Common myeloid progenitor, CD34-positive (primary cell): ENCODE results near the gene TCEANC.
A peak's percentile ranks its signal among the peaks of the same experiment; 100 is the strongest.
"Not testable (repeated sequence)": the region's sequence is repeated elsewhere in the genome, so short reads cannot be mapped to it uniquely, and the experiment has no call there.

Experiments used
- CTCF ChIA-PET: fragments of 350-600 bp; sonication (Branson Sonifier 250); formaldehyde crosslinking; loops from one replicate; lab custom pipeline; 2021; ENCODE audit warnings: antibody characterized with exemption; lab: Charles Lee
- POLR2A ChIA-PET: fragments of 350-600 bp; sonication (Branson Sonifier 250); formaldehyde crosslinking; loops from one replicate; lab custom pipeline; 2021; ENCODE audit warnings: antibody characterized with exemption; lab: Charles Lee
- DNase-seq, 3 donors: peaks; one replicate each; pipeline versions ENCODE4 v3.0.0 to v3.0.0-alpha.2; 2013
- H3K27ac ChIP-seq, 2 experiments: 1 replicate in 1 of 2; 2 replicates in 1 of 2; pipeline ENCODE4 v1.7.0; 2013; ENCODE audit warnings: inconsistent platforms in 2 of 2, low read length in 2 of 2, mild to moderate bottlenecking in 2 of 2, low read depth in 1 of 2, moderate library complexity in 1 of 2; ENCODE audit not compliant: severe bottlenecking in 2 of 2, insufficient read depth in 1 of 2, poor library complexity in 1 of 2
- H3K27me3 ChIP-seq, 5 experiments: replicated peaks in 2 of 5; 1 replicate in 3 of 5; 2 replicates in 2 of 5; pipeline versions ENCODE4 v1.6.1 to v1.7.0; 2013; ENCODE audit warnings: low read length in 4 of 5, mild to moderate bottlenecking in 2 of 5, moderate library complexity in 2 of 5, inconsistent platforms in 1 of 5; ENCODE audit not compliant: insufficient read depth in 5 of 5, control insufficient read depth in 4 of 5
- H3K36me3 ChIP-seq, 4 experiments: 1 replicate in 2 of 4; 2 replicates in 2 of 4; pipeline versions ENCODE4 v1.6.1 to v1.7.0; 2013; ENCODE audit warnings: low read length in 3 of 4, control low read depth in 1 of 4, mild to moderate bottlenecking in 1 of 4; ENCODE audit not compliant: control insufficient read depth in 4 of 4, insufficient read depth in 4 of 4
- H3K4me1 ChIP-seq, 4 experiments: 1 replicate in 3 of 4; 2 replicates in 1 of 4; pipeline versions ENCODE4 v1.6.1 to v1.7.1; 2013; ENCODE audit warnings: low read length in 3 of 4, mild to moderate bottlenecking in 3 of 4, control low read depth in 1 of 4, inconsistent platforms in 1 of 4, moderate library complexity in 1 of 4; ENCODE audit not compliant: control insufficient read depth in 4 of 4, insufficient read depth in 4 of 4; ENCODE audit errors: control extremely low read depth in 1 of 4
- H3K4me3 ChIP-seq, 7 experiments: 1 replicate in 4 of 7; 2 replicates in 3 of 7; pipeline versions ENCODE4 v1.5.1 to v1.7.0; 2013; ENCODE audit warnings: mild to moderate bottlenecking in 7 of 7, low read length in 6 of 7, moderate library complexity in 6 of 7, inconsistent platforms in 2 of 7, low read depth in 2 of 7, control low read depth in 1 of 7; ENCODE audit not compliant: insufficient read depth in 4 of 7, control insufficient read depth in 1 of 7; ENCODE audit errors: extremely low read depth in 1 of 7
- H3K9me3 ChIP-seq, 5 experiments: 1 replicate in 4 of 5; 2 replicates in 1 of 5; pipeline versions ENCODE4 v1.6.1 to v1.7.1; 2013; ENCODE audit warnings: low read length in 4 of 5, mild to moderate bottlenecking in 2 of 5, inconsistent platforms in 1 of 5, low read depth in 1 of 5, moderate library complexity in 1 of 5; ENCODE audit not compliant: control insufficient read depth in 4 of 5, insufficient read depth in 2 of 5; ENCODE audit errors: control extremely low read depth in 1 of 5
- WGBS: methylation state at CpG from one replicate; pipeline ENCODE4 v1.1.5; 2013; ENCODE audit not compliant: insufficient coverage; 5-methylcytosine and 5-hydroxymethylcytosine counted together

Gene TCEANC

DNA sequence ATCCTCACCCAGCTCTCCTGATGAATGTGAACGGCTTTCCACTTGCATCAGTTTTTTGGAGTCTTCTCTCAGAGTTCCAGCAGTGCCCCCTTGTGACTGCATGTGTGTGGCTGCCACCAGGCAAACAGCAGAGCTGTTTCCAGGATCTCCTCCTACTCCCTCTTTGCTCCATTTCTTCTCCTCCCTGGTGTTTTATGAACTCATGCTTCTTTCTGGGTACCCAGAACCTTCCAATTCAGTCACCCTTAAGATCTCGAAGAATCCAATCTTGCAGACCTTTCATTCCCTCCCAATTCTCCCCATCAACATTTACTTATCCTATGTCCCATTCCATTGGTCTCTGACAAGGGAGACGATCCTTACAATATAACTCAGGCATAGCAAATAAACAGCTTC is 6.8 kb upstream of the TCEANC start:
- Histone ChIP-seq H3K36me3 (no peaks in the 10 kb centered on the region), H3K4me3 (no peak overlapping the region), H3K9me3 (no peaks in the 10 kb centered on the region), H3K4me1 (peaks cover 0 to 7% (median 0%) of the 10 kb centered on the region in 4 experiments), H3K27me3 (no peaks in the 10 kb centered on the region), H3K27ac (no peak overlapping the region)
- ChIA-PET CTCF (interaction anchor here (0.6 to 4.7 kb wide), 15 partner anchors 9 to 383 kb away, joined by 3 to 62 read pairs (median 4); partner anchors contain the start of gene GEMIN8), POLR2A (interaction anchor here (0.6 kb wide), 1 partner anchor 97 kb away, joined by 3 read pairs; no protein-coding TSS in a partner anchor)
- 8% methylated on average over 2 of the region's 3 CpGs for WGBS
- peak in 2 of 3 donors; percentile 50 to 60 for DNase-seq

DNA sequence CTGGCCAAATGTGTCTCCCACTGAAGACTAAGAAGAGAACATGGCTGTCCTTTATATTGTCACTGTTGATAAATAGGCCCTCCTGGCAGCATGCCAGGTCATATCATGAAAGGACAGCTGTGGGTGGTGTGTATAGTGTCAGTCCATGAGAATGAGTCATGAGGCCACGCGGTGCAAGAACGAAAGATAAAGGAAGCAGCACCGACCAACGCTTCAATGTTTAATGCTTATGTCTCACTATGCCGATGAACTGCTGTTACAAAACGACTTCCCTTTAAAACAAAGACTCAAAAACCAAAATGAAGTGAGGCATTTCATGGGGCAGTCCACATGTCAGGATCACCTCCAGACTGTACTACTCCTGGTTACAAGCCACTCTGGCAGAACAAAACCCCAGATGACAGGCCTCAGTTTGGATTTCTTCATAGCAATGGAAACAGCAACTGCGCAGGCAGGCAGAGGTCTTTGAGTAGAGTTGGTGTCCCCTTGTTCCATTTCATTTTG is 5.2 kb upstream of the TCEANC start:
- H3K36me3 ChIP-seq: no peaks in the 10 kb centered on the region

GRCh38 chrX:13648336-13648735 is 4.6 kb upstream of the TCEANC start:
- H3K27me3 ChIP-seq, POLR2A ChIA-PET, H3K36me3 ChIP-seq, H3K9me3 ChIP-seq, H3K4me3 ChIP-seq, CTCF ChIA-PET: not testable (repeated sequence)
- DNase-seq: peak in 2 of 3 donors; percentile 7 to 35
- 67% methylated on average over 1 of the region's 2 CpGs for WGBS
- peaks cover 5 to 13% (median 9%) of the 10 kb centered on the region in 4 experiments for H3K4me1 ChIP-seq
- H3K27ac ChIP-seq: peak overlapping the region in 1 of 2 experiments; percentile 81

More for the DNA sequence above, 5.2 kb upstream of the TCEANC start:
- DNase-seq: peak; percentile 80 to 94 (median 90)
- H3K27ac ChIP-seq: peak overlapping the region in 1 of 2 experiments; percentile 81
- H3K4me1 ChIP-seq: peaks cover 5 to 13% (median 7%) of the 10 kb centered on the region in 4 experiments
- 65% methylated on average over 8 of the region's 8 CpGs for WGBS
- ChIA-PET CTCF (interaction anchor here (2.7 to 4.7 kb wide), 2 partner anchors 138 to 142 kb away, joined by 11 to 62 read pairs; no protein-coding TSS in a partner anchor), POLR2A (no interaction called here)
- H3K4me3 ChIP-seq: no peak overlapping the region
- H3K27me3 ChIP-seq: no peaks in the 10 kb centered on the region
- no peaks in the 10 kb centered on the region for H3K9me3 ChIP-seq

GRCh38 chrX:13649838-13650237 is 3.1 kb upstream of the TCEANC start:
- H3K9me3 ChIP-seq: no peaks in the 10 kb centered on the region
- no peak overlapping the region for H3K27ac ChIP-seq
- ChIA-PET POLR2A (no interaction called here), CTCF (interaction anchor here (1.0 kb wide), 2 partner anchors 142 to 145 kb away, joined by 3 read pairs; no protein-coding TSS in a partner anchor)
- DNase-seq: no peak
- no peaks in the 10 kb centered on the region for H3K27me3 ChIP-seq
- H3K36me3 ChIP-seq: no peaks in the 10 kb centered on the region
- H3K4me1 ChIP-seq: peaks cover 6 to 21% (median 12%) of the 10 kb centered on the region in 4 experiments
- no peak overlapping the region for H3K4me3 ChIP-seq
- WGBS: 81% methylated on average over 3 of the region's 5 CpGs

DNA sequence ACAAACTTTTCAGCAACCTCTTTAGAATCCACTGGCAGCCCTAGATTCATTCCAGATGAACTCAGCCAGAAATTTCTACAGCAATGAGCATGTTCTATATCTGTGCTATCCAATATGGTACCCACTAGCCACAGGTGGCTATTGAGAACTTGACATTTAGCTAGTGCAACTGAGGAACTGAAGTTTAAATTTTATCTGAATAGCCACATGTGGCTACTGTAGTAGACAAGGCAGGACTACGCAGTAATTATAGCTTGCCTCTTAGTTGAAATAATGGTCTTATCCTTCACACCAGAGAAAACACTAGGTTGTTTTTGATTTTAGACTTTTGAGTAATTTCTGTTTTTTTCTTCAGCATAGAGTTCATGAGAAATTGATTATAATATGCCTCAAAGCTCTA is 2.6 kb upstream of the TCEANC start:
- ChIA-PET CTCF (interaction anchor here (1.0 kb wide), 1 partner anchor 142 kb away, joined by 3 read pairs; no protein-coding TSS in a partner anchor), POLR2A (no interaction called here)
- peaks cover 6 to 21% (median 12%) of the 10 kb centered on the region in 4 experiments for H3K4me1 ChIP-seq
- no peaks in the 10 kb centered on the region for H3K9me3 ChIP-seq
- H3K27ac ChIP-seq: no peak overlapping the region
- H3K4me3 ChIP-seq: no peak overlapping the region
- H3K36me3 ChIP-seq: no peaks in the 10 kb centered on the region
- H3K27me3 ChIP-seq: no peaks in the 10 kb centered on the region
- DNase-seq: no peak
- no CpG with 5 or more reads among the region's 1 CpG for WGBS

DNA sequence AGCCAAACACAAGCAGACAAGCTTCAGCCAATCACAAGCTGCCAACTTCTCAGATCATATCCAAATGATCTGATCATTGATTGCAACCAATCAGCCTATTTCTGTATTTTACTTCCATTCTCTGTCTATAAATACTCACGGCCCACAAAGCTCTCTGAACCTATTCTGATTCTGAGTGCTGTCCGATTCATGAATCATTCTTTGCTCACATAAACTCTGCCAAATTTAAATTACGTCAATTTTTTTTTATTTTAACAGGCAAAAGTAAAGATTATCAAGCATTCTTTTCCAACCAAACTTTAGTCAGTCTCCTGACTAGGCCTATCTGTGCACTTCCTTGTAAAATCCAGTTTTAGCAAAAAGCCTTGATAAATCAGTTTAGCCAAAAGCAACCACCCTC is 1.8 kb upstream of the TCEANC start:
- POLR2A ChIA-PET: no interaction called here

DNA sequence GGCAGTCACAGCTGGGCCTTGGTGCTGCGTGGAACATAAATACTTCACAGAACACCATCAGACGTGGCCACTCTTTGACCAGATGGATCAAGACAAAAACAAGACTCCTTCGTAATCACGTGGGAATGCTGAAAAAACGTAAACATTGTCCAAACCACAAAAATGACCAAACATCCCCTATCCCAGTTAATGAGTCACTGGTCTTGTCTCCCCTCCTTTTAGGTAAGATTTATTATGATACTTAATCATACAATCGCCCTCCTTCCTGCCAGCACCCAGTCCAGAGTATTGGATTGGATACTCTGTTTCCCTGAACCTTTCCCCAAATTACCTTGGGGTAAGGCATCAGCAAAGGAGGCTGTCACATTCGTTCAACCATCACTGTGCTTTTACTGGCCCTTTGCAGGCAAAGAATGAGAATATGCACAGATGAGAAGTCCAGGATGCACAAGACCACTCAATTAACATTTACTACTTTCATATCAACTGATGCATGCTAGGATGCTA is 601 bp upstream of the TCEANC start:
- peak in 2 of 3 donors; percentile 9 to 27 for DNase-seq
- WGBS: 30% methylated on average over 3 of the region's 7 CpGs
- H3K27me3 ChIP-seq: no peaks in the 10 kb centered on the region
- H3K27ac ChIP-seq: peak overlapping the region in 1 of 2 experiments; percentile 87
- peaks cover 6 to 18% (median 12%) of the 10 kb centered on the region in 4 experiments for H3K4me1 ChIP-seq
- no peaks in the 10 kb centered on the region for H3K9me3 ChIP-seq
- POLR2A ChIA-PET: interaction anchor here (0.8 kb wide), 1 partner anchor 82 kb away, joined by 3 read pairs; the partner anchor contains the start of genes OFD1 and TRAPPC2
- H3K4me3 ChIP-seq: peak overlapping the region in 6 of 7 experiments; percentile 65 to 88 (median 73)
- peaks cover 0 to 5% (median 2%) of the 10 kb centered on the region in 4 experiments for H3K36me3 ChIP-seq
- CTCF ChIA-PET: no interaction called here

More for the DNA sequence above, 1.8 kb upstream of the TCEANC start:
- CTCF ChIA-PET: no interaction called here
- Histone ChIP-seq H3K27me3 (no peaks in the 10 kb centered on the region), H3K27ac (no peak overlapping the region), H3K4me1 (peaks cover 6 to 18% (median 12%) of the 10 kb centered on the region in 4 experiments), H3K4me3 (no peak overlapping the region), H3K36me3 (peaks cover 0 to 4% (median 2%) of the 10 kb centered on the region in 4 experiments), H3K9me3 (no peaks in the 10 kb centered on the region)
- WGBS: 87% methylated on average over 3 of the region's 3 CpGs
- DNase-seq: no peak
